ENCODE data around the gene TPSD1. TPM values are rescaled to one million over a fixed set of nuclear protein-coding genes. Genes with fewer than 3 reads are reported as not detected.

The TPSD1 gene
- total and polyA plus RNA-seq, 7 donors: 0.09 to 0.90 (median 0.19) TPM; not detected in 3

- Histone ChIP-seq H3K36me3 (ENCODE audit: insufficient read depth in 1 of 2, low read depth in 1 of 2) (no peaks in the 10 kb centered on the region), H3K27me3 (ENCODE audit: insufficient read depth in 3 of 3, low read length in 2 of 3) (peaks cover 0 to 71% (median 27%) of the 10 kb centered on the region in 3 donors), H3K27ac (no peak overlapping the region), H3K4me3 (no peak overlapping the region), H3K9me3 (no peaks in the 10 kb centered on the region), H3K4me1 (no peaks in the 10 kb centered on the region)
- DNase-seq (no peak), ATAC-seq (no peak)
- intact Hi-C loops (cut with DNase I): no loop called here
- WGBS, 3 donors: 42 to 44% (median 43%) methylated on average over 20 to 21 of the region's 21 CpGs
- no peak for TF ChIP-seq CTCF (IDR thresholded peaks at IDR 0.05)
These were observed 21.9 kb downstream of the TPSD1 start for GRCh38 chr16:1277617-1278282.

- intact Hi-C loops (cut with DNase I): no loop called here
- ATAC-seq: no peak
- Histone ChIP-seq H3K4me1 (no peaks in the 10 kb centered on the region), H3K27me3 (ENCODE audit: insufficient read depth in 3 of 3, low read length in 2 of 3) (peaks cover 0 to 75% (median 27%) of the 10 kb centered on the region in 3 donors), H3K4me3 (no peak overlapping the region), H3K9me3 (no peaks in the 10 kb centered on the region), H3K27ac (no peak overlapping the region), H3K36me3 (ENCODE audit: insufficient read depth in 1 of 2, low read depth in 1 of 2) (no peaks in the 10 kb centered on the region)
- DNase-seq: no peak
- no peak for TF ChIP-seq CTCF (IDR thresholded peaks at IDR 0.05)
- WGBS, 3 donors: 25 to 33% (median 26%) methylated on average over 18 of the region's 18 CpGs
These were observed 22.6 kb downstream of the TPSD1 start for GRCh38 chr16:1278477-1278876.

GRCh38 chr16:1279081-1279944 lies 23.4 kb downstream of the TPSD1 start:
- Histone ChIP-seq H3K27me3 (ENCODE audit: insufficient read depth in 3 of 3, low read length in 2 of 3) (peaks cover 0 to 73% (median 25%) of the 10 kb centered on the region in 3 donors), H3K27ac (no peak overlapping the region), H3K4me1 (no peaks in the 10 kb centered on the region), H3K4me3 (no peak overlapping the region), H3K9me3 (no peaks in the 10 kb centered on the region), H3K36me3 (ENCODE audit: insufficient read depth in 1 of 2, low read depth in 1 of 2) (no peaks in the 10 kb centered on the region)
- no peak for TF ChIP-seq CTCF (IDR thresholded peaks at IDR 0.05)
- intact Hi-C loops (cut with DNase I): no loop called here
- no peak for ATAC-seq
- 71 to 81% (median 73%) methylated on average over 28 to 30 of the region's 30 CpGs for WGBS, 3 donors
- no peak for DNase-seq

GRCh38 chr16:1279945-1280589 lies 24.2 kb downstream of the TPSD1 start:
- no peaks in the 10 kb centered on the region for H3K36me3 ChIP-seq (ENCODE audit: insufficient read depth in 1 of 2, low read depth in 1 of 2)
- TF ChIP-seq CTCF (IDR thresholded peaks at IDR 0.05): no peak
- WGBS, 3 donors: 77 to 83% (median 79%) methylated on average over 26 to 29 of the region's 29 CpGs
- no peak overlapping the region for H3K4me3 ChIP-seq
- peaks cover 0 to 74% (median 25%) of the 10 kb centered on the region in 3 donors for H3K27me3 ChIP-seq (ENCODE audit: insufficient read depth in 3 of 3, low read length in 2 of 3)
- H3K4me1 ChIP-seq: no peaks in the 10 kb centered on the region
- no peaks in the 10 kb centered on the region for H3K9me3 ChIP-seq
- intact Hi-C loops (cut with DNase I): no loop called here
- no peak for ATAC-seq
- H3K27ac ChIP-seq: no peak overlapping the region
- no peak for DNase-seq

Measured in psoas muscle (tissue), 8 donors.